ENCODE results near the gene LIN9.

Gene LIN9, protein sequence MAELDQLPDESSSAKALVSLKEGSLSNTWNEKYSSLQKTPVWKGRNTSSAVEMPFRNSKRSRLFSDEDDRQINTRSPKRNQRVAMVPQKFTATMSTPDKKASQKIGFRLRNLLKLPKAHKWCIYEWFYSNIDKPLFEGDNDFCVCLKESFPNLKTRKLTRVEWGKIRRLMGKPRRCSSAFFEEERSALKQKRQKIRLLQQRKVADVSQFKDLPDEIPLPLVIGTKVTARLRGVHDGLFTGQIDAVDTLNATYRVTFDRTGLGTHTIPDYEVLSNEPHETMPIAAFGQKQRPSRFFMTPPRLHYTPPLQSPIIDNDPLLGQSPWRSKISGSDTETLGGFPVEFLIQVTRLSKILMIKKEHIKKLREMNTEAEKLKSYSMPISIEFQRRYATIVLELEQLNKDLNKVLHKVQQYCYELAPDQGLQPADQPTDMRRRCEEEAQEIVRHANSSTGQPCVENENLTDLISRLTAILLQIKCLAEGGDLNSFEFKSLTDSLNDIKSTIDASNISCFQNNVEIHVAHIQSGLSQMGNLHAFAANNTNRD

DNA sequence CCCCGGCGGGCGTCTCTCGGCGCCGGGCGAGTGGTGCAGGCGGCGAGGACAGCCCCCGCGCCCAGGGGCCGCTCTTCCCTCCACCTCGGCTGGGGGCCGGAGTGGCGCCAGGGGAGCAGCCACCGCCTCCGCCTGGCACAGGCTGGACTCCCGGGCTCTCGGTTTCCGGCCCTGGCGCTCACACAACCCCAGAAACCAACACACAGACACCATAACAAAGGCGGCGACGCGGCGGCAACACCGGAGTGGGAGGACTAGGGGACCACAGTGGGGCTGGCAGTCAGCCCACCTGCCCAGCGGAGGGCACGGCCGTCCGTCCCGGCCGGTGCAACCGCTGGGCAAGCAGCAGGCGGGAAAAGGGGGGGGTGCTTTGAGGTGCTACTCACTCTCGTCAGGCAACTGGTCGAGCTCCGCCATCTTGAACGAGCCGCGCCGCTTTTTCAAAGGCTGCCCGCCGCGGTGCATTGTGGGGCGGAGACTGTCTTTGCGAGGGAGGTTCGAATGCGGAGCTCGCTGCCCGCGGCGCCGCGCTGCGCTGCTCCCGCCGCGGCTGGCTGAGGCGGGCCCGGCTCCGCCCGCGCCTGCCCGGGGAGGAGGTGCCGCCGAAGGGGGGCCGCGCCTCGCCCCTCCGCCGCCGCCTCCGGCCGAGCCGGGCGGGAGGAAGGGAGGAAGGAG lies at the start of gene LIN9:
TSS of gene LIN9 (minus strand) at position 442 of the 675 bp plus-strand sequence. CDS start at position 417, 25 bp downstream.
- in situ Hi-C loops (cut with MboI; ENCODE audit: low sequenced_read_pairs, unreplicated experiment) = no loop called here
- TF ChIP-seq CTCF (IDR thresholded peaks at IDR 0.05; ENCODE audit: borderline replicate concordance, control extremely low read depth, extremely low read depth, insufficient read depth, missing control alignments) = no peak
- peak; percentile 95 for DNase-seq (ENCODE audit: low spot score)

GRCh38 chr1:226357416-226357815 lies 48.5 kb upstream of the LIN9 start:
- in situ Hi-C loops (cut with MboI; ENCODE audit: low sequenced_read_pairs, unreplicated experiment) = no loop called here
- TF ChIP-seq CTCF (IDR thresholded peaks at IDR 0.05; ENCODE audit: borderline replicate concordance, control extremely low read depth, extremely low read depth, insufficient read depth, missing control alignments) = no peak
- no peak for DNase-seq (ENCODE audit: low spot score)

GRCh38 chr1:226355669-226356551 lies 46.9 kb upstream of the LIN9 start:
- TF ChIP-seq CTCF (IDR thresholded peaks at IDR 0.05; ENCODE audit: borderline replicate concordance, control extremely low read depth, extremely low read depth, insufficient read depth, missing control alignments) = no peak
- no peak for DNase-seq (ENCODE audit: low spot score)
- in situ Hi-C loops (cut with MboI; ENCODE audit: low sequenced_read_pairs, unreplicated experiment) = no loop called here

DNA sequence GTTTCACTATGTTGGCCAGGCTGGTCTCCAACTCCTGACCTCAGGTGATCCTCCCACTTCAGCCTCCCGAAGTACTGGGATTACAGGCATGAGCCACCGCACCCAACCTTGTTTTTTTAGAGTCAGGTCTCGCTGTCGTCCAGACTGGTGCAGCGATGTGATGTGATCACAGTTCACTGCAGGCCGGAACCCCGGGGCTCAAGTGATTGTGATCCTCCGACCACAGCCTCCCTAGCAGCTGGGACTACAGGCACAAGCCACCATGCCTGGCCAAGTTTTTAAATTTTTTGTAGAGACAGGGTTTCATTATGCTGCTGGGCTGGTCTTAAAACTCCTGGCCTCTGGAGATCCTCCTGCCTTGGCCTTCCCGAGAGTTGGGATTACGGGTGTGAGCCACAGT lies 46.1 kb upstream of the LIN9 start:
- DNase-seq (ENCODE audit: low spot score) = no peak
- TF ChIP-seq CTCF (IDR thresholded peaks at IDR 0.05; ENCODE audit: borderline replicate concordance, control extremely low read depth, extremely low read depth, insufficient read depth, missing control alignments) = no peak
- in situ Hi-C loops (cut with MboI; ENCODE audit: low sequenced_read_pairs, unreplicated experiment) = no loop called here

DNA sequence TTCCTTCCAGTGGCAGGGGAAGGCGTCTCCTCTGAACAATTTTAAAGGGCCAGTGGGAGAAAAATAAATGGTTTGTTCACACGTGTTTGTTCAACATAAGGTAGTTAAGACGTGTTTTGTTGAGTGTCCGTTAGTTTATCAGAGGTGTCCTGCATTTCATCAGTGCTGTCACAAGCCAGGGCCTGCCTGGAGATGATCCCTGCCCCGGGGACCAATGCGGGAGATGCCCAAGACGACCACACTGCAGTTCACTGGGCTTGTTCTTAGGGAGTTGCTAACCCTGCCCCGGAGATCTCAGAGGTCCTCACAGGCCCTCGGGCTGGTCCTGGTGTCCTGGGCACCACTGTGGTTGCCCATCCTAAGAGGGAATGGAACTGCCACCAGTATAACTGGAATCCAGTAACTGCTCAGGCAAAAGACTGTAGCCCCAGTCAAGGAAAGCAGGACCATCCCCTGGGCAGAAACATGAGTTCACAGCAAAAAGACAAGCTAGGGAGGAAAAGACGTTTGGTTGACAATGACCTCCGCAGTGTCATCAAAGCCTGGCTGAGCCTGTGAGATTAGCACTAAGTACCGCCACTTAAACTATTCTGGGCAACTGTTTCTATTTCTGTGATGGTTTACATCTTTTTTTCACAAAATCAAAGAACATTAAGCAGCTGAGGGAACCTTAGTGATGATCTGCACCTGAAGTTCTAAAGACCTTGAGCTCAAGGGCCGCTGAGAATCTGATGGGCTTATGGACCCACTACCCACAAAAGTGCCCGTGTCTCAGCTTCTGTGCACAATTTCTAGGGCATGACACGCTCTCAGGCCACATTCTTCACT lies 44.9 kb upstream of the LIN9 start:
- no peak for TF ChIP-seq CTCF (IDR thresholded peaks at IDR 0.05; ENCODE audit: borderline replicate concordance, control extremely low read depth, extremely low read depth, insufficient read depth, missing control alignments)
- in situ Hi-C loops (cut with MboI; ENCODE audit: low sequenced_read_pairs, unreplicated experiment) = no loop called here
- no peak for DNase-seq (ENCODE audit: low spot score)

Data from GM13976 (cell line).